Erythroblast (primary cell): ENCODE results near the gene MBD4.

ENCODE experiments used
- GATA1 ChIP-seq: IDR thresholded peaks from 2 replicates; pipeline ENCODE4 v1.6.1; 2011; ENCODE audit warnings: low read depth, mild to moderate bottlenecking, control low read depth, low read length, moderate library complexity
- POLR2A ChIP-seq: IDR thresholded peaks from 2 replicates; pipeline ENCODE4 v1.6.1; 2011; ENCODE audit warnings: mild to moderate bottlenecking, low read length

GRCh38 chr3:129393271-129393670, 46.5 kb downstream of the MBD4 start:
- no peak for TF ChIP-seq POLR2A
- TF ChIP-seq GATA1 = no peak
